Astrocyte (in vitro differentiated cells and primary cell): Measurements from ENCODE around the gene NEDD9. TPM values are rescaled to one million over a fixed set of nuclear protein-coding genes. Genes with fewer than 3 reads are reported as not detected.
A peak's percentile ranks its signal among the peaks of the same experiment; 100 is the strongest.

Source experiments
- DNase-seq: peaks from one replicate; pipeline ENCODE4 v3.0.0-alpha.2; 2010; ENCODE audit warnings: low read depth
- FAIRE-seq: peaks from 2 replicates; lab custom pipeline; 2011; peaks lifted over from hg19 to GRCh38; lab: Jason Lieb, UNC
- H2AFZ ChIP-seq: 2 replicates; pipeline ENCODE4 v1.6.0; 2012; ENCODE audit warnings: low read depth, low read length, inconsistent platforms
- H3K27ac ChIP-seq: 2 replicates; pipeline ENCODE4 v1.5.1; 2011; ENCODE audit warnings: low read depth, low read length, inconsistent platforms
- H3K27me3 ChIP-seq: 2 replicates; pipeline ENCODE4 v1.6.0; 2011; ENCODE audit warnings: low read length, inconsistent platforms; ENCODE audit not compliant: insufficient read depth
- H3K36me3 ChIP-seq: 2 replicates; pipeline ENCODE4 v1.5.1; 2011; ENCODE audit warnings: low read length, inconsistent platforms; ENCODE audit not compliant: insufficient read depth
- H3K4me1 ChIP-seq: 2 replicates; pipeline ENCODE4 v1.5.1; 2011; ENCODE audit warnings: low read length, inconsistent platforms; ENCODE audit not compliant: insufficient read depth
- H3K4me2 ChIP-seq: 2 replicates; pipeline ENCODE4 v1.6.0; 2012; ENCODE audit warnings: low read length, inconsistent platforms
- H3K4me3 ChIP-seq: 2 replicates; pipeline ENCODE4 v1.5.1; 2011; ENCODE audit warnings: low read depth, mild to moderate bottlenecking, low read length, inconsistent platforms; ENCODE audit not compliant: insufficient read depth
- H3K79me2 ChIP-seq: 2 replicates; pipeline ENCODE4 v1.6.0; 2012; ENCODE audit warnings: mild to moderate bottlenecking, low read length, inconsistent platforms; ENCODE audit not compliant: insufficient read depth
- H3K9ac ChIP-seq: 2 replicates; pipeline ENCODE4 v1.6.0; 2012; ENCODE audit warnings: mild to moderate bottlenecking, low read length, inconsistent platforms
- H3K9me3 ChIP-seq: 2 replicates; pipeline ENCODE4 v1.5.1; 2012; ENCODE audit warnings: low read depth, mild to moderate bottlenecking, low read length, inconsistent platforms; ENCODE audit not compliant: insufficient read depth
- H4K20me1 ChIP-seq: 2 replicates; pipeline ENCODE4 v1.6.0; 2012; ENCODE audit warnings: low read length, inconsistent platforms; ENCODE audit not compliant: insufficient read depth
- H3K27ac Mint-ChIP-seq: one replicate; pipeline ENCODE4 v1.8.0; 2021; ENCODE audit warnings: mild to moderate bottlenecking, mixed read lengths; ENCODE audit not compliant: unreplicated experiment
- H3K27me3 Mint-ChIP-seq: one replicate; pipeline ENCODE4 v1.8.0; 2021; ENCODE audit warnings: low read depth, mixed read lengths; ENCODE audit not compliant: unreplicated experiment
- H3K36me3 Mint-ChIP-seq: one replicate; pipeline ENCODE4 v1.8.0; 2021; ENCODE audit warnings: low read depth, mixed read lengths; ENCODE audit not compliant: unreplicated experiment
- H3K4me1 Mint-ChIP-seq: one replicate; pipeline ENCODE4 v1.8.0; 2021; ENCODE audit warnings: low read depth, mixed read lengths; ENCODE audit not compliant: unreplicated experiment
- H3K4me3 Mint-ChIP-seq: one replicate; pipeline ENCODE4 v1.8.0; 2021; ENCODE audit warnings: mild to moderate bottlenecking, moderate library complexity, mixed read lengths; ENCODE audit not compliant: unreplicated experiment
- H3K9me3 Mint-ChIP-seq: one replicate; pipeline ENCODE4 v1.8.0; 2021; ENCODE audit warnings: mild to moderate bottlenecking, mixed read lengths; ENCODE audit not compliant: unreplicated experiment
- EZH2 ChIP-seq: IDR thresholded peaks from 2 replicates; pipeline ENCODE4 v1.6.1; 2012; ENCODE audit warnings: mild to moderate bottlenecking, low read length, inconsistent platforms; ENCODE audit not compliant: insufficient read depth
- total RNA-seq: library from RNA; stranded (reverse); gene quantifications from 2 replicates; pipeline ENCODE4 v1.2.1, GENCODE V29; 2021
- TF ChIP-seq, protein P1 (sequence below): IDR thresholded peaks from 2 replicates; pipeline ENCODE4 v1.5.1; 2011; ENCODE audit warnings: low read depth, mild to moderate bottlenecking, inconsistent platforms, low read length, moderate library complexity; ENCODE audit not compliant: insufficient read depth

NEDD9 gene
- total RNA-seq, 1 donor from 2014 or later = 39.6 TPM

DNA sequence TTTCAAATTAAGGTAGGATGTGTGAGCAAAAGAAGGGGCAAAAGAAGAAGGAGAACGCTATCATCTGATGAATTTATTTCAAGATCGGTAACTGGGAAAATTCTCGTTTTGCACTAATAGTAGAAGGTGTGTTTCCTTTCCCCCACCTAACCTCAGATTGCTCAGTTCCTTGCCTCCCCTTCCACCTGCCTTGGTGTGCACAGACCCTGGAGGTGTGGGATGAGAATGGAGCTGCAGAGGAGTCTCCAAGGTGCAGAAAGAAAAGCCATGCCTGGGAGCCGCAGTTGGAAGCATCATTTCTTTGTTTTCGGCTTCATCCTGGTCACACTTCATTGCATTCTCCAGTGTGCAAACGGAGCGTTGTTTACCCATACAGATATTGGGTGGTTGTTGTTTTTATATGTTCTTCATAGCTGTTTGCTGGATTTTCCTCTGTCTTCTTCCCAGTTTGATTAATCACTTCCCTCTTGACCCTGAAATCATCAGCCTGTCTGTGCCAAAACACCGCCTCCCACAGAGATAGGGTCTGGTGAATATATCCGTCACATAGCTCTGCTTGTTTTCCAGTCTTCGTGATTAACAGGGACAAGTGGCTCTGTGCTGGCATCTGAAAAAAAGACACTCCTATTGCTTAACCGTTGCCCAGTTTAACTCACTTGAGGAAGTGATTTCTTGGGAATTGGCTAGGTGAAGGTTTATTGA, 40.2 kb upstream of the NEDD9 start:
- no peak overlapping the region for H3K4me3 ChIP-seq
- Mint-ChIP-seq H3K27me3 (no peaks in the 10 kb centered on the region), H3K36me3 (no peaks in the 10 kb centered on the region), H3K4me1 (peaks cover 30% of the 10 kb centered on the region), H3K4me3 (no peak overlapping the region), H3K9me3 (no peaks in the 10 kb centered on the region), H3K27ac (no peak overlapping the region)
- H3K79me2 ChIP-seq = no peaks in the 10 kb centered on the region
- TF ChIP-seq, protein P1, sequence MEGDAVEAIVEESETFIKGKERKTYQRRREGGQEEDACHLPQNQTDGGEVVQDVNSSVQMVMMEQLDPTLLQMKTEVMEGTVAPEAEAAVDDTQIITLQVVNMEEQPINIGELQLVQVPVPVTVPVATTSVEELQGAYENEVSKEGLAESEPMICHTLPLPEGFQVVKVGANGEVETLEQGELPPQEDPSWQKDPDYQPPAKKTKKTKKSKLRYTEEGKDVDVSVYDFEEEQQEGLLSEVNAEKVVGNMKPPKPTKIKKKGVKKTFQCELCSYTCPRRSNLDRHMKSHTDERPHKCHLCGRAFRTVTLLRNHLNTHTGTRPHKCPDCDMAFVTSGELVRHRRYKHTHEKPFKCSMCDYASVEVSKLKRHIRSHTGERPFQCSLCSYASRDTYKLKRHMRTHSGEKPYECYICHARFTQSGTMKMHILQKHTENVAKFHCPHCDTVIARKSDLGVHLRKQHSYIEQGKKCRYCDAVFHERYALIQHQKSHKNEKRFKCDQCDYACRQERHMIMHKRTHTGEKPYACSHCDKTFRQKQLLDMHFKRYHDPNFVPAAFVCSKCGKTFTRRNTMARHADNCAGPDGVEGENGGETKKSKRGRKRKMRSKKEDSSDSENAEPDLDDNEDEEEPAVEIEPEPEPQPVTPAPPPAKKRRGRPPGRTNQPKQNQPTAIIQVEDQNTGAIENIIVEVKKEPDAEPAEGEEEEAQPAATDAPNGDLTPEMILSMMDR = no peak
- no peak for TF ChIP-seq EZH2
- H3K4me2 ChIP-seq = no peak overlapping the region
- no peak for FAIRE-seq
- H3K9ac ChIP-seq = no peak overlapping the region
- H4K20me1 ChIP-seq = no peaks in the 10 kb centered on the region
- H3K27ac ChIP-seq = no peak overlapping the region
- no peaks in the 10 kb centered on the region for H3K9me3 ChIP-seq
- H3K27me3 ChIP-seq = no peaks in the 10 kb centered on the region
- no peak overlapping the region for H2AFZ ChIP-seq
- no peak for DNase-seq
- H3K4me1 ChIP-seq = peaks cover 12% of the 10 kb centered on the region
- H3K36me3 ChIP-seq = no peaks in the 10 kb centered on the region

DNA sequence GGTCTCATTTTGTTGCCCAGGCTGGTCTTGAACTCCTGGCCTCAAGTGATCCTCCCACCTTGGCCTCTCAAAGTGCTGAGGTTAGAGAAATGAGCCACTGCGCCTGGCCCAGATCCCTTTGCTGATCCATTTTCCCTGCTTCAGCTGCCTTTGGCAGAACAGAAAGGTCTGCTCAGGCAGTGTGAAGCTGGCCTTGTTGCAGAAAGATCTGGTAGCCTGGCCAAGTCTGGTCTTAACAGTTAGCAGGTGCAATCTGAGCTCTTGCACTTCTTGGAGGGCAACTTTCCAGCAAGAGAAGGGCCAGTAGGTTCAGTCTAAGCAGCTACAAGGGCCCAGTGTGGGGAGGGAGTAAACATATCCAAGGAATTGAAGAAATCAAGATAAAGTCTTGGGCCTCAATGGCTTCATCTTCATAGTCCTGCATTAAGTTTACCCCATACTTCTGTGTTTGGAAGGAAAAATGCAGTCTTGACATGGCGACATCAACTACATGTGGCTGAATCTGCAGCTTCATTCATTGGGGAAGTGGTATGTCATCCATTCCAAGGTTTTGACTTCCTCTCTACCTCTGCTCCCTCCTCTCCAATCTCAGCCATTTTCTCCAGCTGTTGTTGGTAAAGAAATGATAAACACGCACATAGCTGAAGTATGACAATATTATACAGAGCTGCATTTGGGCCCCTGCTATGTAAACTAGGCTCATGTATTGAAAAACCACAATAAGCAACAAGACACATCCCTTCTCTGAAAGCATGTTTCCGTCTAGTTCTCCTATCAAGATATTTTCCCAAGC, 39.0 kb upstream of the NEDD9 start:
- no peaks in the 10 kb centered on the region for H3K4me1 ChIP-seq
- H3K27me3 Mint-ChIP-seq = no peaks in the 10 kb centered on the region
- H3K27me3 ChIP-seq = no peaks in the 10 kb centered on the region
- no peaks in the 10 kb centered on the region for H3K79me2 ChIP-seq
- no peak overlapping the region for H2AFZ ChIP-seq
- no peaks in the 10 kb centered on the region for H3K9me3 Mint-ChIP-seq
- no peak overlapping the region for H3K4me3 Mint-ChIP-seq
- H3K4me2 ChIP-seq = peak overlapping the region; percentile 19
- DNase-seq = peak; percentile 39
- H3K4me1 Mint-ChIP-seq = peaks cover 18% of the 10 kb centered on the region
- H3K4me3 ChIP-seq = no peak overlapping the region
- FAIRE-seq = no peak
- TF ChIP-seq EZH2 = no peak
- TF ChIP-seq, protein P1 = no peak
- no peak overlapping the region for H3K27ac Mint-ChIP-seq
- no peak overlapping the region for H3K9ac ChIP-seq
- H3K36me3 Mint-ChIP-seq = no peaks in the 10 kb centered on the region
- no peaks in the 10 kb centered on the region for H3K9me3 ChIP-seq
- H3K36me3 ChIP-seq = no peaks in the 10 kb centered on the region
- no peaks in the 10 kb centered on the region for H4K20me1 ChIP-seq
- no peak overlapping the region for H3K27ac ChIP-seq
